ENCODE measurements around the gene CECR2.

DNA sequence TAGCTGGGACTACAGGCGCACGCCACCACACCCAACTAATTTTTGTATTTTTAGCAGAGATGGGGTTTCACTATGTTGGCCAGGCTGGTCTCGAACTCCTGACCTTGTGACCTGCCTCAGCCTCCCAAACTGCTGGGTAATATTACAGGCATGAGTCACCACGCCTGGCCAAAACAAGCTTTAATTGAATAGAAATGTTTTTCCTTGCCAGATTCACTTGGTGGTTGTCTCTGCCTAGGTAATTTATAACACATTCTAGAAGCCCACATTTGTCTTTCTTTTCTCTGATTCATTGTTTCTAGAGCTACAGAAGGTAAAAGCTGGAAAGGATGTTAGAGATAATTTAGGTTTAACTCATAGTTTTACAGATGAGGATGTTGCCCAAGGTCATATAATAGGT is 41.3 kb downstream of the CECR2 start:
- TF ChIP-seq, protein P1, sequence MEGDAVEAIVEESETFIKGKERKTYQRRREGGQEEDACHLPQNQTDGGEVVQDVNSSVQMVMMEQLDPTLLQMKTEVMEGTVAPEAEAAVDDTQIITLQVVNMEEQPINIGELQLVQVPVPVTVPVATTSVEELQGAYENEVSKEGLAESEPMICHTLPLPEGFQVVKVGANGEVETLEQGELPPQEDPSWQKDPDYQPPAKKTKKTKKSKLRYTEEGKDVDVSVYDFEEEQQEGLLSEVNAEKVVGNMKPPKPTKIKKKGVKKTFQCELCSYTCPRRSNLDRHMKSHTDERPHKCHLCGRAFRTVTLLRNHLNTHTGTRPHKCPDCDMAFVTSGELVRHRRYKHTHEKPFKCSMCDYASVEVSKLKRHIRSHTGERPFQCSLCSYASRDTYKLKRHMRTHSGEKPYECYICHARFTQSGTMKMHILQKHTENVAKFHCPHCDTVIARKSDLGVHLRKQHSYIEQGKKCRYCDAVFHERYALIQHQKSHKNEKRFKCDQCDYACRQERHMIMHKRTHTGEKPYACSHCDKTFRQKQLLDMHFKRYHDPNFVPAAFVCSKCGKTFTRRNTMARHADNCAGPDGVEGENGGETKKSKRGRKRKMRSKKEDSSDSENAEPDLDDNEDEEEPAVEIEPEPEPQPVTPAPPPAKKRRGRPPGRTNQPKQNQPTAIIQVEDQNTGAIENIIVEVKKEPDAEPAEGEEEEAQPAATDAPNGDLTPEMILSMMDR (IDR thresholded peaks at IDR 0.05 in 4 of 5, conservative IDR thresholded peaks at IDR 0.05 in 1 of 5): no peak
- TF ChIP-seq POLR2A (IDR thresholded peaks at IDR 0.05): no peak

Measured in gastrocnemius medialis (tissue), 4 donors.